HG02571 (cell line): ENCODE results near the gene TARDBP.
"Not testable (repeated sequence)": the region's sequence is repeated elsewhere in the genome, so short reads cannot be mapped to it uniquely, and the experiment has no call there.

ENCODE experiments used
- ATAC-seq: cut with Tn5 transposase; IDR thresholded peaks from one replicate; pipeline ENCODE4 v1.9.1; 2021; ENCODE audit warnings: mild to moderate bottlenecking, moderate library complexity; ENCODE audit not compliant: unreplicated experiment

The TARDBP gene

GRCh38 chr1:11012260-11013159 is at the start of gene TARDBP:
Gene TARDBP (plus strand): TSS chr1:11012654. CDS start chr1:11013728, 1,074 bp downstream.
- peak; percentile 83 for ATAC-seq

GRCh38 chr1:10965546-10966226 is 46.8 kb upstream of the TARDBP start:
- ATAC-seq: no peak

GRCh38 chr1:10967090-10967489 is 45.4 kb upstream of the TARDBP start:
- no peak for ATAC-seq

GRCh38 chr1:10968411-10968826 is 44.0 kb upstream of the TARDBP start:
- no peak for ATAC-seq

- no peak for ATAC-seq
Observed at GRCh38 chr1:10969267-10969970, 43.0 kb upstream of the TARDBP start.

- no peak for ATAC-seq
Observed at GRCh38 chr1:10969971-10970332, 42.5 kb upstream of the TARDBP start.

- ATAC-seq: no peak
Observed at GRCh38 chr1:10973552-10973951, 38.9 kb upstream of the TARDBP start.

GRCh38 chr1:10973956-10974881 is 38.2 kb upstream of the TARDBP start:
- no peak for ATAC-seq

GRCh38 chr1:10975567-10976326 is 36.7 kb upstream of the TARDBP start:
- no peak for ATAC-seq

- no peak for ATAC-seq
Observed at GRCh38 chr1:10978719-10979118, 33.7 kb upstream of the TARDBP start.

GRCh38 chr1:10979483-10979920 is 33.0 kb upstream of the TARDBP start:
- ATAC-seq: no peak

GRCh38 chr1:10980094-10980577 is 32.3 kb upstream of the TARDBP start:
- ATAC-seq: no peak

- no peak for ATAC-seq
Observed at GRCh38 chr1:10980841-10981727, 31.4 kb upstream of the TARDBP start.

- no peak for ATAC-seq
Observed at GRCh38 chr1:10986525-10986890, 25.9 kb upstream of the TARDBP start.

GRCh38 chr1:10987840-10988417 is 24.5 kb upstream of the TARDBP start:
- ATAC-seq: no peak

- ATAC-seq: no peak
Observed at GRCh38 chr1:10989095-10989494, 23.4 kb upstream of the TARDBP start.

GRCh38 chr1:10989920-10990516 is 22.4 kb upstream of the TARDBP start:
- ATAC-seq: not testable (repeated sequence)

- no peak for ATAC-seq
Observed at GRCh38 chr1:10990828-10991227, 21.6 kb upstream of the TARDBP start.
